ENCODE measurements around the gene AGBL4.

GRCh38 chr1:48555271-48555670 lies 1468.5 kb downstream of the AGBL4 start:
- TF ChIP-seq REST (IDR thresholded peaks at IDR 0.05; ENCODE audit: insufficient read depth in 1 of 2, low read depth in 2 of 2, low read length in 2 of 2) (no peak), SIN3A (IDR thresholded peaks at IDR 0.05; ENCODE audit: borderline replicate concordance, insufficient read depth, low read length) (no peak), TAF1 (IDR thresholded peaks at IDR 0.05; ENCODE audit: borderline replicate concordance, insufficient read depth, low read length) (no peak)
